Endometrial microvascular endothelial cells (primary cell): ENCODE data around the gene LAD1. TPM values are rescaled to one million over a fixed set of nuclear protein-coding genes. Genes with fewer than 3 reads are reported as not detected.

Experiments used
- in situ Hi-C: cut with HindIII; loops from 2 replicates; pipeline ENCODE4 v1.10.0; 2017; ENCODE audit warnings: low sequenced_read_pairs, low pct_unique_long_range_greater_than_20kb; ENCODE audit errors: inconsistent ontology term
- total RNA-seq: library from RNA; depleted of rRNA; stranded (reverse); fragments of >200 nt; gene quantifications from one replicate; pipeline ENCODE4 v1.2.3, GENCODE V29; 2015; ENCODE audit errors: inconsistent ontology term

The LAD1 gene
- total RNA-seq, 1 donor from 2014 or later: not detected

GRCh38 chr1:201335174-201335870 lies 63.8 kb downstream of the LAD1 start:
- in situ Hi-C loops: no loop called here

GRCh38 chr1:201334325-201335173 lies 64.6 kb downstream of the LAD1 start:
- in situ Hi-C loops: no loop called here

GRCh38 chr1:201332616-201333335 lies 66.3 kb downstream of the LAD1 start:
- in situ Hi-C loops: no loop called here

- in situ Hi-C loops: no loop called here
Observed at GRCh38 chr1:201332021-201332420, 67.1 kb downstream of the LAD1 start.

- in situ Hi-C loops: no loop called here
Observed at GRCh38 chr1:201331166-201331565, 68.0 kb downstream of the LAD1 start.

Other genes starting within 250 kb of the LAD1 start
- gene TMEM9, start 244.8 kb downstream of the LAD1 start, total RNA-seq: 50.4 TPM
- gene IGFN1, start 208.5 kb downstream of the LAD1 start, total RNA-seq: not detected
- gene PKP1, start 115.8 kb downstream of the LAD1 start, total RNA-seq: not detected
- gene TNNT2, start 21.6 kb downstream of the LAD1 start, total RNA-seq: not detected
- not detected for gene TNNI1, start 22.4 kb upstream of the LAD1 start, total RNA-seq
- 56.8 TPM for gene PHLDA3, start 69.9 kb upstream of the LAD1 start, total RNA-seq
- gene CSRP1, start 107.8 kb upstream of the LAD1 start, total RNA-seq: 2,449 TPM
- 47.8 TPM for gene NAV1, start 139.8 kb upstream of the LAD1 start, total RNA-seq